KMS-11 (cell line): Measurements from ENCODE around the gene ITPRIPL1.

ENCODE experiments used
- H2AFZ ChIP-seq: fragments of 200-600 bp; sonication (generic); 2 replicates; pipeline ENCODE4 v1.6.1; 2016; ENCODE audit warnings: antibody characterized with exemption, mixed run types, low read depth
- H3K27ac ChIP-seq: fragments of 200-600 bp; sonication (generic); 2 replicates; pipeline ENCODE4 v1.6.1; 2016; ENCODE audit warnings: mild to moderate bottlenecking, mixed run types
- H3K27me3 ChIP-seq: fragments of 200-600 bp; sonication (generic); 2 replicates; pipeline ENCODE4 v1.6.1; 2017; ENCODE audit warnings: mild to moderate bottlenecking, low read depth, mixed run types, moderate library complexity; ENCODE audit not compliant: insufficient read depth
- H3K36me3 ChIP-seq: fragments of 200-600 bp; sonication (generic); 2 replicates; pipeline ENCODE4 v1.6.1; 2017; ENCODE audit warnings: mild to moderate bottlenecking, mixed run types; ENCODE audit not compliant: insufficient read depth
- H3K4me1 ChIP-seq: fragments of 200-600 bp; sonication (generic); 2 replicates; pipeline ENCODE4 v1.6.1; 2016; ENCODE audit warnings: mild to moderate bottlenecking, low read depth, mixed run types; ENCODE audit not compliant: poor library complexity, severe bottlenecking
- H3K4me2 ChIP-seq: fragments of 200-600 bp; sonication (generic); 2 replicates; pipeline ENCODE4 v1.7.0; 2016; ENCODE audit warnings: mild to moderate bottlenecking, mixed run types
- H3K4me3 ChIP-seq: fragments of 200-600 bp; sonication (generic); IDR thresholded peaks from 2 replicates; pipeline ENCODE4 v1.6.1; 2017; ENCODE audit warnings: low read depth, low read length, mixed read lengths; ENCODE audit not compliant: insufficient read depth
- H3K79me2 ChIP-seq: fragments of 200-600 bp; sonication (generic); 2 replicates; pipeline ENCODE4 v1.6.1; 2016; ENCODE audit warnings: low read depth, mixed run types; ENCODE audit not compliant: insufficient read depth
- H3K9ac ChIP-seq: fragments of 200-600 bp; sonication (generic); 2 replicates; pipeline ENCODE4 v1.6.1; 2016; ENCODE audit warnings: mild to moderate bottlenecking, mixed run types
- H4K20me1 ChIP-seq: fragments of 200-600 bp; sonication (generic); 2 replicates; pipeline ENCODE4 v1.6.1; 2016; ENCODE audit warnings: mild to moderate bottlenecking, mixed run types; ENCODE audit not compliant: insufficient read depth
- TF ChIP-seq, protein P1 (sequence below): fragments of 200-600 bp; sonication (generic); conservative IDR thresholded peaks from 2 replicates; pipeline ENCODE4 v1.6.1; 2017; ENCODE audit warnings: low read depth, mild to moderate bottlenecking, antibody characterized with exemption, low read length, moderate library complexity, mixed read lengths

Gene ITPRIPL1

GRCh38 chr2:96315400-96316071 is 9.6 kb upstream of the ITPRIPL1 start:
- peaks cover 19% of the 10 kb centered on the region for H3K4me1 ChIP-seq
- no peak overlapping the region for H3K4me3 ChIP-seq
- H3K27me3 ChIP-seq: no peaks in the 10 kb centered on the region
- H3K79me2 ChIP-seq: no peaks in the 10 kb centered on the region
- TF ChIP-seq, protein P1, sequence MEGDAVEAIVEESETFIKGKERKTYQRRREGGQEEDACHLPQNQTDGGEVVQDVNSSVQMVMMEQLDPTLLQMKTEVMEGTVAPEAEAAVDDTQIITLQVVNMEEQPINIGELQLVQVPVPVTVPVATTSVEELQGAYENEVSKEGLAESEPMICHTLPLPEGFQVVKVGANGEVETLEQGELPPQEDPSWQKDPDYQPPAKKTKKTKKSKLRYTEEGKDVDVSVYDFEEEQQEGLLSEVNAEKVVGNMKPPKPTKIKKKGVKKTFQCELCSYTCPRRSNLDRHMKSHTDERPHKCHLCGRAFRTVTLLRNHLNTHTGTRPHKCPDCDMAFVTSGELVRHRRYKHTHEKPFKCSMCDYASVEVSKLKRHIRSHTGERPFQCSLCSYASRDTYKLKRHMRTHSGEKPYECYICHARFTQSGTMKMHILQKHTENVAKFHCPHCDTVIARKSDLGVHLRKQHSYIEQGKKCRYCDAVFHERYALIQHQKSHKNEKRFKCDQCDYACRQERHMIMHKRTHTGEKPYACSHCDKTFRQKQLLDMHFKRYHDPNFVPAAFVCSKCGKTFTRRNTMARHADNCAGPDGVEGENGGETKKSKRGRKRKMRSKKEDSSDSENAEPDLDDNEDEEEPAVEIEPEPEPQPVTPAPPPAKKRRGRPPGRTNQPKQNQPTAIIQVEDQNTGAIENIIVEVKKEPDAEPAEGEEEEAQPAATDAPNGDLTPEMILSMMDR: no peak
- no peaks in the 10 kb centered on the region for H3K36me3 ChIP-seq
- no peaks in the 10 kb centered on the region for H4K20me1 ChIP-seq
- no peak overlapping the region for H2AFZ ChIP-seq
- no peak overlapping the region for H3K9ac ChIP-seq
- no peak overlapping the region for H3K4me2 ChIP-seq
- no peak overlapping the region for H3K27ac ChIP-seq

- H3K79me2 ChIP-seq: no peaks in the 10 kb centered on the region
- H3K9ac ChIP-seq: no peak overlapping the region
- H3K4me3 ChIP-seq: no peak overlapping the region
- TF ChIP-seq, protein P1: no peak
- peaks cover 19% of the 10 kb centered on the region for H3K4me1 ChIP-seq
- H3K36me3 ChIP-seq: no peaks in the 10 kb centered on the region
- no peak overlapping the region for H3K4me2 ChIP-seq
- H3K27me3 ChIP-seq: no peaks in the 10 kb centered on the region
- no peaks in the 10 kb centered on the region for H4K20me1 ChIP-seq
- H2AFZ ChIP-seq: no peak overlapping the region
- no peak overlapping the region for H3K27ac ChIP-seq
Measured at GRCh38 chr2:96316999-96317398, 8.1 kb upstream of the ITPRIPL1 start.

DNA sequence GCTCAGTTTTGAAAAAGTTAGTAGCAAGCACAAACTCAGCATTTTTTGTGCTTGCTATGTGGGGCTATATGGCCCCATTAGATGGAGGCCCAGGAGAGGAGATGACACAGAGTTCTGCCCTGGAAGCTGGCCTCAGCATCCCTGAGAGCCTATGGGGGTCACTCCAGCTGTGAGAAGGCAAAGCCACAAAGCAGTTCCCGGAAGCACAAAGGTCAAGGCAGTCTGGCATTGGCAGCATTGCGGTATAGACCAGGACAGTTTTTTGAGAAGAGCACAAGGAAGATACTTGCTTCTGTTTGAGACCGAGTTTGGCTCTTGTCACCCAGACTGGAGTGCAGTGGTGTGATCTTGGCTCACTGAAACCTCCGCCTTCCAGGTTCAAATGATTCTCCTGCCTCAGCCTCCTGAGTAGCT is 7.5 kb upstream of the ITPRIPL1 start:
- Histone ChIP-seq H2AFZ (no peak overlapping the region), H3K4me1 (peaks cover 21% of the 10 kb centered on the region), H3K36me3 (no peaks in the 10 kb centered on the region), H3K9ac (no peak overlapping the region), H3K27ac (no peak overlapping the region), H3K4me3 (no peak overlapping the region), H3K4me2 (no peak overlapping the region), H4K20me1 (no peaks in the 10 kb centered on the region), H3K79me2 (no peaks in the 10 kb centered on the region), H3K27me3 (no peaks in the 10 kb centered on the region)
- TF ChIP-seq, protein P1: no peak

DNA sequence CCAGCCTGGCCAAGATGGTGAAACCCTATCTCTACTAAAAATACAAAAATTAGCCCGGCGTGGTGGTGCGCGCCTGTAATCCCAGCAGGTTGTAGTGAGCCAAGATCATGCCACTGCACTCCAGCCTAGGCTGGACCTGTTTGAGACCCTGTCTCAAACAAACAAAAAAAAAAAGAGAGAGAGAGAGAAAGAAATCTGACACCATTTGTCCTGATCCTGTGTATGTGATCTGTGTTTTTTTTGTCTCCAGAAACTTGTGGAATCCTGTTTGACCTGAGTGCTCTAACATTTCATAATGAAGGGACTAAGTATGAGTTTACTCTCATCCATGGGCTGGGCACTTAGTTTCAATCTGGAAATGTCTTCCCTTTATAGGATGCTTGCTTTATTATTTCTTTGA is 6.4 kb upstream of the ITPRIPL1 start:
- Histone ChIP-seq H2AFZ (no peak overlapping the region), H3K27me3 (no peaks in the 10 kb centered on the region), H3K9ac (no peak overlapping the region), H3K79me2 (no peaks in the 10 kb centered on the region), H3K4me2 (no peak overlapping the region), H3K4me3 (no peak overlapping the region), H3K4me1 (peaks cover 32% of the 10 kb centered on the region), H3K27ac (no peak overlapping the region), H3K36me3 (no peaks in the 10 kb centered on the region), H4K20me1 (no peaks in the 10 kb centered on the region)
- TF ChIP-seq, protein P1: no peak
